Caco-2 (cell line): ENCODE data around the gene RPUSD1. TPM values are rescaled to one million over a fixed set of nuclear protein-coding genes. Genes with fewer than 3 reads are reported as not detected.
A peak's percentile ranks its signal among the peaks of the same experiment; 100 is the strongest.

Experiments used
- BruUV-seq: library from RNA; stranded (reverse); fragments of 400-500 nt; replicated peaks from 2 replicates; lab custom pipeline; 2021; lab: Mats Ljungman, UMichigan
- CTCF ChIA-PET: fragments of 300-600 bp; sonication (Branson Sonifier 250); formaldehyde crosslinking; loops from one replicate; lab custom pipeline; 2022; ENCODE audit warnings: antibody characterized with exemption; lab: Charles Lee
- POLR2A ChIA-PET: fragments of 300-600 bp; sonication (Branson Sonifier 250); formaldehyde crosslinking; loops from one replicate; lab custom pipeline; 2022; ENCODE audit warnings: antibody characterized with exemption; lab: Charles Lee
- DNase-seq, 2 experiments: peaks; one replicate each; pipeline versions ENCODE4 v3.0.0 to v3.0.0-alpha.2; 2020 to 2022
- H3K27me3 ChIP-seq: replicated peaks from 2 replicates; pipeline ENCODE4 v1.6.0; 2011; ENCODE audit warnings: low read length; ENCODE audit not compliant: control insufficient read depth, insufficient read depth
- H3K36me3 ChIP-seq: 2 replicates; pipeline ENCODE4 v1.5.1; 2011; ENCODE audit warnings: low read length; ENCODE audit not compliant: control insufficient read depth, insufficient read depth
- H3K4me1 ChIP-seq: fragments of 250-450 bp; sonication (Bioruptor Pico); 2 replicates; pipeline ENCODE4 v1.5.1; 2020; ENCODE audit warnings: mild to moderate bottlenecking
- H3K4me3 ChIP-seq: 2 replicates; pipeline ENCODE4 v1.5.1; 2011; ENCODE audit warnings: low read depth, mild to moderate bottlenecking, control low read depth, low read length
- H3K9me3 ChIP-seq: fragments of 250-450 bp; sonication (Bioruptor Pico); 2 replicates; pipeline ENCODE4 v1.5.1; 2020; ENCODE audit warnings: mild to moderate bottlenecking, moderate library complexity
- H3K27ac Mint-ChIP-seq: one replicate; pipeline ENCODE4 v1.8.0; 2022; ENCODE audit warnings: mixed read lengths; ENCODE audit not compliant: unreplicated experiment
- H3K27me3 Mint-ChIP-seq: one replicate; pipeline ENCODE4 v1.8.0; 2022; ENCODE audit warnings: mixed read lengths; ENCODE audit not compliant: insufficient read depth, unreplicated experiment
- H3K36me3 Mint-ChIP-seq: one replicate; pipeline ENCODE4 v1.8.0; 2022; ENCODE audit warnings: mild to moderate bottlenecking, mixed read lengths; ENCODE audit not compliant: insufficient read depth, unreplicated experiment
- H3K4me1 Mint-ChIP-seq: one replicate; pipeline ENCODE4 v1.8.0; 2022; ENCODE audit warnings: low read depth, mixed read lengths; ENCODE audit not compliant: unreplicated experiment
- H3K4me3 Mint-ChIP-seq: one replicate; pipeline ENCODE4 v1.8.0; 2022; ENCODE audit warnings: mild to moderate bottlenecking, moderate library complexity, mixed read lengths; ENCODE audit not compliant: unreplicated experiment
- H3K9me3 Mint-ChIP-seq: one replicate; pipeline ENCODE4 v1.8.0; 2022; ENCODE audit warnings: mixed read lengths; ENCODE audit not compliant: unreplicated experiment
- CTCF ChIP-seq, 2 experiments: fragments of 200-600 bp in 1 of 2; IDR thresholded peaks; 1 replicate in 1 of 2; 2 replicates in 1 of 2; pipeline versions ENCODE4 v1.5.1 to v1.8.0; 2011 to 2022; ENCODE audit warnings: antibody characterized with exemption in 1 of 2, control low read depth in 1 of 2, inconsistent platforms in 1 of 2, low read depth in 1 of 2, low read length in 1 of 2, mild to moderate bottlenecking in 1 of 2, moderate library complexity in 1 of 2; ENCODE audit not compliant: insufficient read depth in 1 of 2, severe bottlenecking in 1 of 2, unreplicated experiment in 1 of 2
- intact Hi-C: fragments of 100-400 bp; cut with micrococcal nuclease; formaldehyde crosslinking; loops from one replicate; pipeline ENCODE4 v1.10.0; 2022; ENCODE audit not compliant: unreplicated experiment
- total RNA-seq: library from RNA; stranded (reverse); gene quantifications from 2 replicates; pipeline ENCODE4 v1.2.3, GENCODE V29; 2022

Gene RPUSD1
- total RNA-seq, 1 experiment from 2014 or later: 44.0 TPM

- intact Hi-C loops: no loop called here
- Histone ChIP-seq H3K27me3 (no peaks in the 10 kb centered on the region), H3K4me1 (peaks cover 6% of the 10 kb centered on the region; the same call in 1 of the 2 replicates), H3K4me3 (no peak overlapping the region), H3K36me3 (no peaks in the 10 kb centered on the region; the same call in 1 of the 2 replicates), H3K9me3 (no peaks in the 10 kb centered on the region)
- Mint-ChIP-seq H3K4me3 (no peak overlapping the region), H3K36me3 (peaks cover 44% of the 10 kb centered on the region), H3K9me3 (no peaks in the 10 kb centered on the region), H3K27ac (no peak overlapping the region), H3K4me1 (no peaks in the 10 kb centered on the region), H3K27me3 (no peaks in the 10 kb centered on the region)
- no peak for DNase-seq
- no peak for TF ChIP-seq CTCF (IDR thresholded peaks at IDR 0.05; ENCODE audit: insufficient read depth in 1 of 2, low read depth in 1 of 2, low read length in 1 of 2, severe bottlenecking in 1 of 2, unreplicated experiment in 1 of 2)
- no TSS peak for BruUV-seq
- ChIA-PET POLR2A (no interaction called here), CTCF (no interaction called here)
Measured at GRCh38 chr16:792221-792995, 4.2 kb upstream of the RPUSD1 start.

DNA sequence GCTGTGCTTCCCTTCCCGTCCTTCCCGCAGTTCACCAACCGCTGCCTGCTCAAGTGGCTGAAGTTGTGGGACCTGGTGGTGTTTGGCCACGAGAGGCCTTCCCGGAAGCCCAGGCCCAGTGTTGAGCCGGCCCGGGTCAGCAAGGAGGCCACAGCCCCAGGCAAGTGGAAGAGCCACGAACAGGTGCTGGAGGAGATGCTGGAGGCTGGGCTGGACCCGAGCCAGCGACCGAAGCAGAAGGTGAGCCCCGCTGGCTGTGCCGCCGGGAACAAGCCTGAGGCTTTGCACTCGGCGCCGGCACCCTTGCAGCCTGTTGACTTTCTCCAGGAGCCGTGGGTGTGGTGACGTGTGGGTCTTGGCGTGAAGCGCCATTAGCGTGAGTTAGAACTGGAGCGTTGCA is 3.0 kb upstream of the RPUSD1 start:
- Histone ChIP-seq H3K4me3 (no peak overlapping the region), H3K4me1 (peaks cover 11% of the 10 kb centered on the region; the same call in 1 of the 2 replicates), H3K9me3 (no peaks in the 10 kb centered on the region), H3K27me3 (no peaks in the 10 kb centered on the region), H3K36me3 (peaks cover 3% of the 10 kb centered on the region; the same call in 1 of the 2 replicates)
- Mint-ChIP-seq H3K36me3 (peaks cover 37% of the 10 kb centered on the region), H3K4me1 (no peaks in the 10 kb centered on the region), H3K27ac (no peak overlapping the region), H3K9me3 (no peaks in the 10 kb centered on the region), H3K27me3 (no peaks in the 10 kb centered on the region), H3K4me3 (no peak overlapping the region)
- DNase-seq: no peak
- ChIA-PET POLR2A (no interaction called here), CTCF (no interaction called here)
- BruUV-seq: no TSS peak
- intact Hi-C loops: no loop called here
- no peak for TF ChIP-seq CTCF (IDR thresholded peaks at IDR 0.05; ENCODE audit: insufficient read depth in 1 of 2, low read depth in 1 of 2, low read length in 1 of 2, severe bottlenecking in 1 of 2, unreplicated experiment in 1 of 2)

GRCh38 chr16:790086-790485 is 1.9 kb upstream of the RPUSD1 start:
- Histone ChIP-seq H3K4me3 (no peak overlapping the region), H3K9me3 (no peaks in the 10 kb centered on the region), H3K27me3 (no peaks in the 10 kb centered on the region), H3K36me3 (peaks cover 3% of the 10 kb centered on the region; the same call in 1 of the 2 replicates), H3K4me1 (peaks cover 11% of the 10 kb centered on the region; the same call in 1 of the 2 replicates)
- intact Hi-C loops: no loop called here
- BruUV-seq: no TSS peak
- no peaks in the 10 kb centered on the region for H3K27me3 Mint-ChIP-seq
- peaks cover 30% of the 10 kb centered on the region for H3K36me3 Mint-ChIP-seq
- ChIA-PET POLR2A (no interaction called here), CTCF (no interaction called here)
- DNase-seq: no peak
- H3K9me3 Mint-ChIP-seq: no peaks in the 10 kb centered on the region
- no peaks in the 10 kb centered on the region for H3K4me1 Mint-ChIP-seq
- no peak for TF ChIP-seq CTCF (IDR thresholded peaks at IDR 0.05; ENCODE audit: insufficient read depth in 1 of 2, low read depth in 1 of 2, low read length in 1 of 2, severe bottlenecking in 1 of 2, unreplicated experiment in 1 of 2)
- H3K4me3 Mint-ChIP-seq: peak overlapping the region; percentile 82
- H3K27ac Mint-ChIP-seq: no peak overlapping the region
